SK-MEL-5 (cell line): ENCODE data around the gene FAM200B. TPM values are rescaled to one million over a fixed set of nuclear protein-coding genes. Genes with fewer than 3 reads are reported as not detected.

Experiments used
- DNase-seq: peaks from one replicate; pipeline ENCODE4 v3.0.0-alpha.2; 2016; ENCODE audit warnings: low read depth, low spot score
- in situ Hi-C: cut with HindIII; loops from 2 replicates; pipeline ENCODE4 v1.10.0; 2016; ENCODE audit warnings: low sequenced_read_pairs, high pct_unique_total_duplicates, low pct_unique_long_range_greater_than_20kb
- total RNA-seq: library from RNA; depleted of rRNA; stranded (reverse); fragments of >200 nt; shearing (Covaris generic); gene quantifications from 2 replicates; pipeline ENCODE4 v1.2.3, GENCODE V29; 2014

Gene FAM200B
- total RNA-seq, 1 experiment from 2014 or later: 44.9 TPM

- in situ Hi-C loops: no loop called here
- DNase-seq: no peak
Measured at GRCh38 chr4:15689540-15689939, 7.9 kb downstream of the FAM200B start.

GRCh38 chr4:15690020-15690809 lies 8.6 kb downstream of the FAM200B start:
- in situ Hi-C loops: no loop called here
- peak; percentile 65 for DNase-seq

- in situ Hi-C loops: no loop called here
Measured at GRCh38 chr4:15691346-15692135, 9.9 kb downstream of the FAM200B start.

GRCh38 chr4:15692602-15693001 lies 11.0 kb downstream of the FAM200B start:
- in situ Hi-C loops: no loop called here

More at GRCh38 chr4:15691346-15692135, 9.9 kb downstream of the FAM200B start:
- DNase-seq: peak; percentile 47

GRCh38 chr4:15694431-15694830 lies 12.8 kb downstream of the FAM200B start:
- in situ Hi-C loops: no loop called here
- no peak for DNase-seq

More at GRCh38 chr4:15692602-15693001, 11.0 kb downstream of the FAM200B start:
- DNase-seq: no peak

GRCh38 chr4:15695240-15695699 lies 13.6 kb downstream of the FAM200B start:
- DNase-seq: peak; percentile 37

GRCh38 chr4:15695729-15696128 lies 14.1 kb downstream of the FAM200B start:
- DNase-seq: no peak
- in situ Hi-C loops: no loop called here

More at GRCh38 chr4:15695240-15695699, 13.6 kb downstream of the FAM200B start:
- in situ Hi-C loops: no loop called here

- no peak for DNase-seq
- in situ Hi-C loops: no loop called here
Measured at GRCh38 chr4:15696866-15697265, 15.2 kb downstream of the FAM200B start.

GRCh38 chr4:15702941-15703403 lies 21.3 kb downstream of the FAM200B start, which contains the start of gene BST1:
BST1 (plus strand) TSS chr4:15703065; CDS start chr4:15703145, 80 bp downstream.
- no peak for DNase-seq
- in situ Hi-C loops: no loop called here

- in situ Hi-C loops: no loop called here
Measured at GRCh38 chr4:15703439-15703838, 21.8 kb downstream of the FAM200B start.

GRCh38 chr4:15704129-15704528 lies 22.5 kb downstream of the FAM200B start:
- in situ Hi-C loops: no loop called here
- no peak for DNase-seq

More at GRCh38 chr4:15703439-15703838, 21.8 kb downstream of the FAM200B start:
- no peak for DNase-seq

- in situ Hi-C loops: no loop called here
- no peak for DNase-seq
Measured at GRCh38 chr4:15706646-15707362, 25.2 kb downstream of the FAM200B start.

- no peak for DNase-seq
- in situ Hi-C loops: no loop called here
Measured at GRCh38 chr4:15707363-15707715, 25.7 kb downstream of the FAM200B start.

- in situ Hi-C loops: no loop called here
- DNase-seq: no peak
Measured at GRCh38 chr4:15711762-15712161, 30.1 kb downstream of the FAM200B start.

GRCh38 chr4:15712214-15712613 lies 30.6 kb downstream of the FAM200B start:
- DNase-seq: no peak
- in situ Hi-C loops: no loop called here

GRCh38 chr4:15714141-15714540 lies 32.5 kb downstream of the FAM200B start:
- in situ Hi-C loops: no loop called here
- no peak for DNase-seq

- in situ Hi-C loops: no loop called here
- no peak for DNase-seq
Measured at GRCh38 chr4:15714646-15715435, 33.2 kb downstream of the FAM200B start.
